Upper lobe of left lung (tissue), 4 donors: ENCODE data around the gene MOAP1.

Experiments used
- POLR2A ChIP-seq, 4 donors: fragments of 450-650 bp; IDR thresholded peaks; one replicate each; pipeline ENCODE4 v1.5.1; 2016 to 2017; ENCODE audit warnings: antibody characterized with exemption in 4 of 4, mild to moderate bottlenecking in 2 of 4
- POLR2AphosphoS5 ChIP-seq, 2 donors: sonication (generic); formaldehyde crosslinking; IDR thresholded peaks; one replicate each; pipeline ENCODE4 v1.5.1; 2017; ENCODE audit warnings: antibody characterized with exemption in 2 of 2

DNA sequence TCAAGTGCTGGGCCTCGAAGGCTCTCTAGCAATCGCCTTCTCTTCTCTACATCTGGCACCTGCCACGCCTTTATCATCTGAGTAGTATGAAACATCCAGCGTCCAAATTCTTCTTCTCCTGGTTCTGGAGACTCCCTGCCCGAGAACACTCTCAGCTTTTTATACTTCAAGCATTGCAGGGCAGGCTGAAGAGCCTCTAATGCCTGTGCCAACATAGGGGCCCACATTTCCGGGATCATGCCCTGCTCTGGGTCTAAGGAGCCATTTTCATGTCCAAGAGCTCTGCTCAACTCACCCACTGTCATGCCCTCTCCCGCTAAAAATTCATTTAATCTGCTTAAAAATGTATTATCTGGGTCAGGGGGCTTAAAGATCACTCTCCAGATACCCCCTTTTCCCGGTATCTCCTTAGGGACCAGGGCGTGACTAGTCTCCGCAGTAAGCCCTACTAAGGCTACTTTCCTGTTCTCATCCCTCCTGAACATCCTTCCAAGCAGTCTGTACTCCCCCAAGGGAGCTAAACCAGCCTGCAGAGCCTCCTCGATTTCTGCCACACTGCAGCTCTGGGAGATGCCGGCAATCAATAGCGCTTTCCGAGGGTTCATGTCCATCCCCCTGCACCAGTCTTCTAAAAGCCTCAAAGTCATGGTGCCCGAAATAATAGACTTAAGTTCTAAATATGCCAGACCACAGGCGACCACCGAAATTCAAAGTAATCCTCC, 940 bp downstream of the MOAP1 start:
- TF ChIP-seq POLR2A (IDR thresholded peaks at IDR 0.05): no peak
- TF ChIP-seq POLR2AphosphoS5 (IDR thresholded peaks at IDR 0.05): no peak
